K562 (cell line): ENCODE measurements around the gene C19orf12. TPM values are rescaled to one million over a fixed set of nuclear protein-coding genes. Genes with fewer than 3 reads are reported as not detected.

Experiments used
- BHLHE40 ChIP-seq: IDR thresholded peaks from 2 replicates; pipeline ENCODE4 v1.6.1; 2011; ENCODE audit warnings: low read length, improper control_type of control experiment
- COPS2 ChIP-seq: fragments of 450-650 bp; conservative IDR thresholded peaks from 2 replicates; pipeline ENCODE4 v1.6.1; 2016; ENCODE audit warnings: mild to moderate bottlenecking, moderate library complexity
- CTBP1 ChIP-seq: fragments of 450-650 bp; IDR thresholded peaks from 2 replicates; pipeline ENCODE4 v1.6.1; 2016; ENCODE audit warnings: borderline replicate concordance
- NCOA6 ChIP-seq: fragments of 450-650 bp; IDR thresholded peaks from 2 replicates; pipeline ENCODE4 v1.6.1; 2017; ENCODE audit warnings: mild to moderate bottlenecking
- NFE2L1 ChIP-seq: fragments of 450-650 bp; IDR thresholded peaks from 2 replicates; pipeline ENCODE4 v1.6.1; 2016; ENCODE audit warnings: missing genetic modification characterization, low read depth, mild to moderate bottlenecking, missing compliant biosample characterization, moderate library complexity, borderline replicate concordance
- PCBP2 ChIP-seq: fragments of 200-400 bp; formaldehyde crosslinking; IDR thresholded peaks from 2 replicates; pipeline ENCODE4 v1.6.1; 2018; ENCODE audit warnings: low read length, low read depth, mild to moderate bottlenecking, moderate library complexity; ENCODE audit not compliant: poor library complexity, severe bottlenecking
- PHB2 ChIP-seq: fragments of 450-650 bp; IDR thresholded peaks from 2 replicates; pipeline ENCODE4 v1.6.1; 2017; ENCODE audit warnings: low read depth
- POLR2A ChIP-seq: fragments of 450-650 bp; conservative IDR thresholded peaks from 2 replicates; pipeline ENCODE4 v1.6.1; 2016
- POU5F1 ChIP-seq: fragments of 150-350 bp; IDR thresholded peaks from 2 replicates; pipeline ENCODE4 v1.6.1; 2014; ENCODE audit warnings: borderline replicate concordance, low read length, low read depth, mild to moderate bottlenecking; ENCODE audit not compliant: partially characterized antibody
- RBM17 ChIP-seq: fragments of 200-400 bp; formaldehyde crosslinking; IDR thresholded peaks from 2 replicates; pipeline ENCODE4 v1.6.1; 2017; ENCODE audit warnings: low read depth, mild to moderate bottlenecking, low read length, borderline replicate concordance
- RNF219 ChIP-seq: fragments of 250-450 bp; sonication (Bioruptor Pico); IDR thresholded peaks from 2 replicates; pipeline ENCODE4 v1.5.0; 2022; ENCODE audit warnings: mild to moderate bottlenecking
- SP2 ChIP-seq: IDR thresholded peaks from 2 replicates; pipeline ENCODE4 v1.6.1; 2011; ENCODE audit warnings: mild to moderate bottlenecking, low read depth, low read length, moderate library complexity; ENCODE audit not compliant: poor library complexity, severe bottlenecking; ENCODE audit errors: extremely low read depth
- TAF9B ChIP-seq: fragments of 450-650 bp; IDR thresholded peaks from 2 replicates; pipeline ENCODE4 v1.6.1; 2018; ENCODE audit warnings: mild to moderate bottlenecking; ENCODE audit not compliant: partially characterized antibody
- TEAD4 ChIP-seq, 2 experiments: sonication (generic) in 1 of 2; formaldehyde crosslinking in 1 of 2; IDR thresholded peaks; 2 replicates each; pipeline versions ENCODE4 v1.6.1 to v1.8.0; 2012 to 2022; ENCODE audit warnings: borderline replicate concordance in 1 of 2, inconsistent platforms in 1 of 2, low read length in 1 of 2, mild to moderate bottlenecking in 1 of 2, missing genetic modification reagents in 1 of 2
- THAP12 ChIP-seq: fragments of 250-450 bp; sonication (Bioruptor Pico); IDR thresholded peaks from 2 replicates; pipeline ENCODE4 v1.9.0; 2021; ENCODE audit warnings: mild to moderate bottlenecking, inconsistent platforms
- ZNF134 ChIP-seq: fragments of 250-450 bp; sonication (Bioruptor Pico); conservative IDR thresholded peaks from 2 replicates; pipeline ENCODE4 v1.4.0; 2020
- ZNF274 ChIP-seq: IDR thresholded peaks from 2 replicates; pipeline ENCODE4 v1.6.1; 2011; ENCODE audit warnings: low read depth, mild to moderate bottlenecking, low read length, moderate library complexity, borderline replicate concordance
- ZZZ3 ChIP-seq: fragments of 450-650 bp; IDR thresholded peaks from 2 replicates; pipeline ENCODE4 v1.6.1; 2016; ENCODE audit warnings: antibody characterized with exemption, mild to moderate bottlenecking, moderate library complexity
- polyA plus RNA-seq, 8 experiments: library from polyadenylated mRNA; depleted of rRNA in 4 of 8; stranded (reverse) in 5 of 8; unstranded in 3 of 8; fragments of >200 nt; fragmentation: Nextera tagmentation in 2 of 8; fragmentation: Illumina TruSeq in 1 of 8; extraction: Ambion mirVana in 2 of 8; extraction: Trizol in 1 of 8; gene quantifications; 2 replicates each; pipeline versions ENCODE4 v1.2.1 to v1.2.3, GENCODE V29; 2011 to 2014; ENCODE audit warnings: inconsistent platforms in 1 of 8, missing spikeins in 1 of 8
- total RNA-seq, 7 experiments: library from RNA; depleted of rRNA in 6 of 7; stranded (reverse); fragments of >200 nt in 6 of 7; fragmentation: Illumina TruSeq in 2 of 7; extraction: Trizol in 2 of 7; gene quantifications; 2 replicates each; pipeline versions ENCODE4 v1.2.1 to v1.2.3, GENCODE V29; 2011 to 2021; ENCODE audit warnings: low replicate concordance in 1 of 7
- TF ChIP-seq, protein P1 (sequence below): fragments of 250-450 bp; sonication (Bioruptor Pico); IDR thresholded peaks from 2 replicates; pipeline ENCODE4 v1.4.0; 2020; ENCODE audit warnings: mild to moderate bottlenecking, moderate library complexity, borderline replicate concordance

The C19orf12 gene
- total and polyA plus RNA-seq, 9 of the 15 experiments (the other 6 are each of a cell fraction or from before 2014, with no cell fraction given), result 1.9 to 14.5 (median 10.2) TPM

DNA sequence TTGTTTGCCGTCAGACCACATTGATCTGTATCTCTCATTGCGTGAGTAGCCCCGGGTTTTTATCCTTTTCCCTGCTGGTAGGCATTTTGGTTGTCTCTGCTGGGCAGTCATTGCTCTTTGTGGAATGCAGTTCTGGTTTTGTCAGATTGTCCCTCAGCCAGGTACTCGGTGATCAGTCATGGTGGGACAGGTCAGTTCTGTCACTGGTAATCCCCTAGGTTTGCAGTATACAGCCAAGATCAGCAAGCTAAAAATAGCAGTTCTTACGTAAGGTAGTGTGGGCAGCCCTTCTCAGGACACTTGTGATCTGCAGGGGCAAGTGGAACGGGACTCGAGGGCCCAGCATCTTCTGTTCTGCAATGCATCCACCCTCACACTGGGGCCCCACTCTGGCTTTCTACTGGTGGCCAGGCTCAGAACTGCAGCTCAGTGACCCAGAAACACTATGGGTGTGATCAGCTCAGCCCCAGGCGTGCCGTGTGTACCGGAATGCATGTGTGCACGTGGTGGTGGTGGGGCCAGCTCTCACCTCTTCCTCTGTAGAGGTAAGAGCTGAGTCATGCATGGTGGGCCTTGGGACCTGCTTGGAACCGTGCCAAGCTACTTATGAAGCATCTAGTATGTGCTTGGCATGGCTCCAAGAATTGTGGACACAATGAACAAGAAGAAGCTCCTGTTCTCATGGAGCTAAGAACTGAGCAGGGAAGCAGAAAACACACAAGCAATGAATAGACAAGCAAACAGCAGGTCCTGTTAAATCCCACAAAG, 43.5 kb downstream of the C19orf12 start (continued):
- TF ChIP-seq BHLHE40 (peak; percentile 91), NFE2L1 (no peak), CTBP1 (0 out of 2 replicates have a peak, but pooled peaks have one; percentile 27), TAF9B (no peak), RNF219 (CRISPR knock-in tag) (no peak), PCBP2 (no peak), SP2 (no peak), RBM17 (no peak), PHB2 (no peak), TEAD4 (IDR thresholded peaks at IDR 0.05; ENCODE audit: low read length) (no peak), TEAD4 (CRISPR knock-in tag; IDR thresholded peaks at IDR 0.05; ENCODE audit: borderline replicate concordance) (no peak), POLR2A (no peak), THAP12 (CRISPR knock-in tag) (no peak), ZZZ3 (no peak), NCOA6 (no peak), POU5F1 (no peak), ZNF274 (no peak), COPS2 (no peak), ZNF134 (no peak)
- TF ChIP-seq, protein P1, sequence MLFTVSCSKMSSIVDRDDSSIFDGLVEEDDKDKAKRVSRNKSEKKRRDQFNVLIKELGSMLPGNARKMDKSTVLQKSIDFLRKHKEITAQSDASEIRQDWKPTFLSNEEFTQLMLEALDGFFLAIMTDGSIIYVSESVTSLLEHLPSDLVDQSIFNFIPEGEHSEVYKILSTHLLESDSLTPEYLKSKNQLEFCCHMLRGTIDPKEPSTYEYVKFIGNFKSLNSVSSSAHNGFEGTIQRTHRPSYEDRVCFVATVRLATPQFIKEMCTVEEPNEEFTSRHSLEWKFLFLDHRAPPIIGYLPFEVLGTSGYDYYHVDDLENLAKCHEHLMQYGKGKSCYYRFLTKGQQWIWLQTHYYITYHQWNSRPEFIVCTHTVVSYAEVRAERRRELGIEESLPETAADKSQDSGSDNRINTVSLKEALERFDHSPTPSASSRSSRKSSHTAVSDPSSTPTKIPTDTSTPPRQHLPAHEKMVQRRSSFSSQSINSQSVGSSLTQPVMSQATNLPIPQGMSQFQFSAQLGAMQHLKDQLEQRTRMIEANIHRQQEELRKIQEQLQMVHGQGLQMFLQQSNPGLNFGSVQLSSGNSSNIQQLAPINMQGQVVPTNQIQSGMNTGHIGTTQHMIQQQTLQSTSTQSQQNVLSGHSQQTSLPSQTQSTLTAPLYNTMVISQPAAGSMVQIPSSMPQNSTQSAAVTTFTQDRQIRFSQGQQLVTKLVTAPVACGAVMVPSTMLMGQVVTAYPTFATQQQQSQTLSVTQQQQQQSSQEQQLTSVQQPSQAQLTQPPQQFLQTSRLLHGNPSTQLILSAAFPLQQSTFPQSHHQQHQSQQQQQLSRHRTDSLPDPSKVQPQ, result no peak
